ENCODE results near the gene CATSPER4.

The CATSPER4 gene

DNA sequence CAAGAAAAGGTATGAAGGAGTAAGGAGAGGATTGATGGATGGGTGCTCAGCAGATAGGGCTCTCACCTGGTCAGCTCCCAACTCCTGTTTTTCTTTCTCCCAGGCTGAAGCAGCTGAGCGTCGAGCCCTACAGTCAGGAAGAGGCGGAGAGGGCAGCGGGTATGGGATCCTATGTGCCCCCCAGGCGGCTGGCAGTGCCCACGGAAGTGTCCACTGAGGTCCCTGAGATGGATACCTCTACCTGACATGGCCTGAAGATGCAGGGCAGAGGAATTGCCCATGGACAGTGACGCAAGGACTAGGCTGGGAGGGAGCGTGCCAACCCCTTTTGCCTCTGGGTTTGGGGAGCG lies 20.0 kb upstream of the CATSPER4 start:
- H3K36me3 ChIP-seq (replicated peaks) = peaks cover 16% of the 10 kb centered on the region
- no peak for DNase-seq (ENCODE audit: low spot score in 2 of 2)

GRCh38 chr1:26171084-26172072 lies 19.0 kb upstream of the CATSPER4 start, which contains the start of gene ZNF593OS:
ZNF593OS (minus strand) TSS chr1:26171832; CDS start chr1:26171661, 171 bp downstream.
- Histone ChIP-seq H3K36me3 (replicated peaks) (peaks cover 16% of the 10 kb centered on the region), H3K27me3 (ENCODE audit: low read depth) (no peaks in the 10 kb centered on the region), H3K9me3 (no peaks in the 10 kb centered on the region), H3K4me1 (peaks cover 18% of the 10 kb centered on the region), H3K4me3 (peak within 1 kb of the TSS; percentile 98)
- DNase-seq (ENCODE audit: low spot score in 2 of 2) = peak in 1 of 2 experiments; percentile 28
- in situ Hi-C loops (cut with MboI; ENCODE audit: low sequenced_read_pairs) = no loop called here

More for the DNA sequence above, 20.0 kb upstream of the CATSPER4 start:
- H3K27me3 ChIP-seq (ENCODE audit: low read depth) = no peaks in the 10 kb centered on the region
- peaks cover 18% of the 10 kb centered on the region for H3K4me1 ChIP-seq
- H3K4me3 ChIP-seq = peak overlapping the region; percentile 98
- no peaks in the 10 kb centered on the region for H3K9me3 ChIP-seq
- in situ Hi-C loops (cut with MboI; ENCODE audit: low sequenced_read_pairs) = no loop called here

- no peak overlapping the region for H3K4me3 ChIP-seq
- no peaks in the 10 kb centered on the region for H3K9me3 ChIP-seq
- peaks cover 6% of the 10 kb centered on the region; the same call in 1 of the 2 replicates for H3K4me1 ChIP-seq
- peaks cover 10% of the 10 kb centered on the region for H3K36me3 ChIP-seq (replicated peaks)
- in situ Hi-C loops (cut with MboI; ENCODE audit: low sequenced_read_pairs) = no loop called here
- no peak for DNase-seq (ENCODE audit: low spot score in 2 of 2)
- no peaks in the 10 kb centered on the region for H3K27me3 ChIP-seq (ENCODE audit: low read depth)
These were observed 15.1 kb upstream of the CATSPER4 start for GRCh38 chr1:26175346-26175745.

DNA sequence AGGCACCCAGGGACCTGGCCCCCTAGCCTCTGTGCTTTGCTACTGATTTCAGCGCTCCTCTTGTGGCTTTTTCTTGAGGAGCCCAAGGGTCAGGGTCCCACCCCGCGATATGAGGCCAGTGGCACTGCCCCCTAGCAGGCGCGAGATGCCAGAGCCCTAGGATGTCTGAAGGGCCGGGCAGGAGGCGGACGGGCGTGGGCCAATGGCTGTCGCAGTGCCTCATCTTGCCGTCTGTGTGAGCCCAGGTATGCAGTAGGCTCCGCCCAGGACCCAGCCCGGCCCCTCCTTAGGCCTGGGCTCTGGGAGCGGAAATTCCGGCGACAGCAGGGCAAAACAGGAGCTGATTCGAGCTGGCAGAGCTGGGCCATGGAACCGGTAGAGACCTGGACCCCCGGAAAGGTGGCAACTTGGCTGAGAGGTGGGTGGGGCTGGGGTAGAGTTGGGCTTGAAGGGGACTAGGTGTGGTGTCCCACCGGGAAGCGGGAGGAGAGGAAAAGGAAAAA lies 13.2 kb upstream of the CATSPER4 start, which contains the start of gene CNKSR1:
Gene CNKSR1 (plus strand): TSS at position 310 of the 503 bp plus-strand sequence. CDS start 57 bp downstream, at position 367.
- no peak for DNase-seq (ENCODE audit: low spot score in 2 of 2)
- Histone ChIP-seq H3K27me3 (ENCODE audit: low read depth) (no peaks in the 10 kb centered on the region), H3K4me1 (no peaks in the 10 kb centered on the region), H3K9me3 (no peaks in the 10 kb centered on the region), H3K4me3 (no peak within 1 kb of the TSS), H3K36me3 (replicated peaks) (no peaks in the 10 kb centered on the region)
- in situ Hi-C loops (cut with MboI; ENCODE audit: low sequenced_read_pairs) = no loop called here

- Histone ChIP-seq H3K36me3 (replicated peaks) (no peaks in the 10 kb centered on the region), H3K9me3 (no peaks in the 10 kb centered on the region), H3K4me3 (no peak overlapping the region), H3K4me1 (no peaks in the 10 kb centered on the region), H3K27me3 (ENCODE audit: low read depth) (no peaks in the 10 kb centered on the region)
- in situ Hi-C loops (cut with MboI; ENCODE audit: low sequenced_read_pairs) = no loop called here
- DNase-seq (ENCODE audit: low spot score in 2 of 2) = no peak
These were observed 10.3 kb upstream of the CATSPER4 start for GRCh38 chr1:26180010-26180506.

DNA sequence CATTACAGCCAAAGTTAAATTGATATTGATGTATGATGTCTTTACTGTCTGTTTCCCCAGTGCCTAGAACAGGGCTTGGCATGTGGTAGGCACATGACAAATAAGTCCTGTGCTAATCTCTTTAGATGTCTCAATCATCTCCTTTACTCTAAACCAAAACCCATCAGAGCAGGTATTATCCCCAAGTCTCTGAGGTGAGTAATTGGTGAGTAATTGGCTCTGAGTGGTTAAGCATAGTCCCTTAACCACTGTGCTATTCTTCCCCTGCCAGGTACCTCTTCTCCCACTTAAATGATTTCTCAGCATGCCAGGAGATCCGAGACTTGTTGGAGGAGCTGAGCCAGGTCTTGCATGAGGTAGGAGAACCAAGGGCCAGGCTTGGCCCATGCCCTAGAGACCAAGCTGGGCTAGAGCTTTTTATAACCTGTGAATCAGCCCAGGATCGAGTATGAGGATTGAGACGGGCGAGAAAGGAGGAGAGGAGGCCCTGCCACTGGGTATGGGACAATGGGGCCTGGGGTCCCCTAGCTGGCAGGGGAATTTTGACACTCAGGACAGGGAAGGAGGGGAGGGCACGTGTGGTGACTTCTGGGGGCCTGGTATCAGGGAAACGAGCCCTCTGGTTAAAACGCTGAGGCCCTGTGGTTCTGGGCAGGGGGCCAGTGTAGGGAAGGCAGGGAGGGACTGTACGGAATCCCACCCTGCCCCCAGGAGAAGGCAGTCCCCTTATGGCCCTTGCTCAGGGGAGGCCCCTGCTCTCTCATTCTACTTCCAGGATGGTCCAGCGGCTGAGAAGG lies 8.6 kb upstream of the CATSPER4 start:
- no peaks in the 10 kb centered on the region for H3K9me3 ChIP-seq
- in situ Hi-C loops (cut with MboI; ENCODE audit: low sequenced_read_pairs) = no loop called here
- no peak overlapping the region for H3K4me3 ChIP-seq
- H3K36me3 ChIP-seq (replicated peaks) = no peaks in the 10 kb centered on the region
- DNase-seq (ENCODE audit: low spot score in 2 of 2) = no peak
- no peaks in the 10 kb centered on the region for H3K4me1 ChIP-seq
- no peaks in the 10 kb centered on the region for H3K27me3 ChIP-seq (ENCODE audit: low read depth)

- H3K9me3 ChIP-seq = no peaks in the 10 kb centered on the region
- H3K36me3 ChIP-seq (replicated peaks) = no peaks in the 10 kb centered on the region
- DNase-seq (ENCODE audit: low spot score in 2 of 2) = no peak
- H3K4me3 ChIP-seq = no peak overlapping the region
- no peaks in the 10 kb centered on the region for H3K27me3 ChIP-seq (ENCODE audit: low read depth)
- in situ Hi-C loops (cut with MboI; ENCODE audit: low sequenced_read_pairs) = no loop called here
- H3K4me1 ChIP-seq = no peaks in the 10 kb centered on the region
These were observed 8.1 kb upstream of the CATSPER4 start for GRCh38 chr1:26182383-26182696.

DNA sequence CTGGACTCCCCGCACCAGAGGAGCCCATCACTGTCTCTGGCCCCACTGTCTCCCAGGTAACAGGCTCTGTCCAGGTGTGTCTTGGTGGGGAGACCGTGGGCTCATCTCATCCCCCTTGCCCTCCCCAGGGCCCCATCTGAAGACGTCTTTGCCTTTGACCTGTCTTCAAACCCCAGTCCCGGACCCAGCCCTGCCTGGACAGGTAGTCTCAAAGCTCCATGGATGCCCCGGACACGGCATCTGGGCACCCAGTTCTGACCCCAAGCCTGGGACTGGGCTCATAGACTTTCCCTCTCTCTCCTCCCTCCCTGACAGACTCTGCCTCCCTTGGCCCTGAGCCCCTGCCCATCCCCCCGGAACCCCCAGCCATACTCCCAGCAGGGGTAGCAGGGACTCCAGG lies 6.3 kb upstream of the CATSPER4 start:
- DNase-seq (ENCODE audit: low spot score in 2 of 2) = no peak
- Histone ChIP-seq H3K36me3 (replicated peaks) (no peaks in the 10 kb centered on the region), H3K4me1 (no peaks in the 10 kb centered on the region), H3K9me3 (no peaks in the 10 kb centered on the region), H3K27me3 (ENCODE audit: low read depth) (no peaks in the 10 kb centered on the region), H3K4me3 (no peak overlapping the region)
- in situ Hi-C loops (cut with MboI; ENCODE audit: low sequenced_read_pairs) = no loop called here

- Histone ChIP-seq H3K4me1 (no peaks in the 10 kb centered on the region), H3K9me3 (no peaks in the 10 kb centered on the region), H3K4me3 (no peak overlapping the region), H3K27me3 (ENCODE audit: low read depth) (no peaks in the 10 kb centered on the region), H3K36me3 (replicated peaks) (no peaks in the 10 kb centered on the region)
- no peak for DNase-seq (ENCODE audit: low spot score in 2 of 2)
- in situ Hi-C loops (cut with MboI; ENCODE audit: low sequenced_read_pairs) = no loop called here
These were observed 5.5 kb upstream of the CATSPER4 start for GRCh38 chr1:26184883-26185282.

DNA sequence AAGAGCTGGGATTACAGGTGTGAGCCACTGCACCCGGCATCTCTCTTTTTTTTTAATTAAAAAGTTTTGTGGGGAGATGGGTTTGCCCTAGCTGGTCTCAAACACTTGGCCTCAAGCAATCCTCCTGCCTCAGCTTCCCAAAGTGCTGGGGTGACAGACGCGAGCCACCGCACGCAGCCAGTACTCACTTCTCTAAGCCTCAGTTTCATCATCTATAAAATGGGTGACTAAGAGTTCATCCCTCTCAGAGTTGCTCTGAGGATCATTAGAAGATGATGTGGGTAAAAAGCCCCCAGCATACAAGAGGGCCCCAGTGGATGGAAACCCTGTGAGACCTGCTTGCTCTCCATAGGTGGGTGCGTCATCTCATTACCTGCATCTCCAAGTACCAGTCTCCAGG lies 2.5 kb upstream of the CATSPER4 start:
- Histone ChIP-seq H3K27me3 (ENCODE audit: low read depth) (no peaks in the 10 kb centered on the region), H3K4me1 (no peaks in the 10 kb centered on the region), H3K9me3 (no peaks in the 10 kb centered on the region), H3K4me3 (no peak overlapping the region), H3K36me3 (replicated peaks) (no peaks in the 10 kb centered on the region)
- in situ Hi-C loops (cut with MboI; ENCODE audit: low sequenced_read_pairs) = no loop called here
- DNase-seq (ENCODE audit: low spot score in 2 of 2) = no peak

- Histone ChIP-seq H3K36me3 (replicated peaks) (no peaks in the 10 kb centered on the region), H3K27me3 (ENCODE audit: low read depth) (no peaks in the 10 kb centered on the region), H3K4me1 (no peaks in the 10 kb centered on the region), H3K9me3 (no peaks in the 10 kb centered on the region), H3K4me3 (no peak overlapping the region)
- no peak for DNase-seq (ENCODE audit: low spot score in 2 of 2)
- in situ Hi-C loops (cut with MboI; ENCODE audit: low sequenced_read_pairs) = no loop called here
These were observed 1.9 kb upstream of the CATSPER4 start for GRCh38 chr1:26188477-26188876.

DNA sequence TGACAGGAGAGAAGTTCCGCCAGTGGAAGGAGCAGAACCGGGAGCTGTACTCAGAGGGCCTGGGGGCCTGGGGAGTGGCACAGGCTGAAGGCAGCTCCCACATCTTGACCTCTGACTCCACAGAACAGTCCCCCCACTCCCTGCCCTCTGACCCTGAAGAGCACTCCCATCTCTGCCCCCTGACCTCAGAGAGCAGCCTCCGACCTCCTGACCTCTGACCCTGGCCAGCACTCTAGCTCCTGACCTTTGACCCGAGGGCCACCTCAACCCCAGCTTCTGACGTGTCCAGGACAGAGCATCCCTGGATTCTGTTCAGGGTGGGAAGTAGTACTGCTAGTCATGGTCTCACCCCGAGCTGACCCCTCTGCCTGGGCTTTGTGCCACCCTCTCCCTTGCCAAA lies 1.1 kb upstream of the CATSPER4 start:
- Histone ChIP-seq H3K4me1 (no peaks in the 10 kb centered on the region), H3K36me3 (replicated peaks) (no peaks in the 10 kb centered on the region), H3K9me3 (no peaks in the 10 kb centered on the region), H3K4me3 (no peak overlapping the region), H3K27me3 (ENCODE audit: low read depth) (no peaks in the 10 kb centered on the region)
- in situ Hi-C loops (cut with MboI; ENCODE audit: low sequenced_read_pairs) = no loop called here
- no peak for DNase-seq (ENCODE audit: low spot score in 2 of 2)

DNA sequence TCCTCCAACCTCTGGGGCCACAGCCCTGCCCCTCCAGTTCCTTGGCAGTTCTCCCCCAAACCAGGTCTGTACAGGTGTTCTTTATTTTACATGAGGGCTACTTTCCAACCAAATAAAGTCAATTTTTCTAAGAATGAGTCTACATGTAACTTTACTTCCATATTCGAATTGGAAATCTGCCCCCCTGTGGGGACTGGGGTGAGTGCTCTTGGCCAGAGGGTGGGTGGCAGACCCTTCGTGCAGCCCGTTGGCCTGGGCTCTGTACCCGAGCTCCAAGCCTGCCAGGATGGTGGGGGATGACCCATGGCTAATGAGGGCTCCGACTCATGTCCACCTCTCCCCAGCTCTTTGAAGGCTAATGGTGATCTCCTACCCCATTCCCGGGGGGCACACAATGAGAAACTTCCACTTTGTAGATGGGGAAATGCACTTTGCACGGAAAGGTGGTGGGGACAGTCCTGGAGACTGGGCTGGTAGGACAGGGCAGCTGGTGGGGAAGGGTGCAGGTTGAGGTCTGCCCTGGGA lies 589 bp upstream of the CATSPER4 start:
- in situ Hi-C loops (cut with MboI; ENCODE audit: low sequenced_read_pairs) = no loop called here
- no peaks in the 10 kb centered on the region for H3K27me3 ChIP-seq (ENCODE audit: low read depth)

More for the DNA sequence above, 589 bp upstream of the CATSPER4 start:
- Histone ChIP-seq H3K4me3 (no peak overlapping the region), H3K4me1 (no peaks in the 10 kb centered on the region), H3K9me3 (no peaks in the 10 kb centered on the region), H3K36me3 (replicated peaks) (no peaks in the 10 kb centered on the region)
- no peak for DNase-seq (ENCODE audit: low spot score in 2 of 2)

All from HAP-1 (cell line).